ENCODE measurements around the gene LBH.
"Not testable (repeated sequence)": the region's sequence is repeated elsewhere in the genome, so short reads cannot be mapped to it uniquely, and the experiment has no call there.

The LBH gene

GRCh38 chr2:30259827-30260679, 28.7 kb downstream of the LBH start:
- no peak for DNase-seq

- no peak for DNase-seq
Observed at GRCh38 chr2:30260941-30261340, 29.6 kb downstream of the LBH start.

GRCh38 chr2:30261695-30262211, 30.4 kb downstream of the LBH start:
- no peak for DNase-seq

GRCh38 chr2:30262716-30263309, 31.5 kb downstream of the LBH start:
- DNase-seq, result no peak

GRCh38 chr2:30264274-30264673, 32.9 kb downstream of the LBH start:
- no peak for DNase-seq

GRCh38 chr2:30265052-30266015, 34.0 kb downstream of the LBH start:
- DNase-seq, result no peak

- no peak for DNase-seq
Observed at GRCh38 chr2:30266051-30266621, 34.8 kb downstream of the LBH start.

- DNase-seq, result no peak
Observed at GRCh38 chr2:30266705-30267104, 35.4 kb downstream of the LBH start.

- no peak for DNase-seq
Observed at GRCh38 chr2:30267161-30267975, 36.0 kb downstream of the LBH start.

GRCh38 chr2:30268296-30268871, 37.0 kb downstream of the LBH start:
- no peak for DNase-seq

- not testable (repeated sequence) for DNase-seq
Observed at GRCh38 chr2:30269114-30269770, 37.9 kb downstream of the LBH start.

GRCh38 chr2:30269771-30270145, 38.4 kb downstream of the LBH start:
- DNase-seq, result no peak

- DNase-seq, result no peak
Observed at GRCh38 chr2:30270166-30270565, 38.8 kb downstream of the LBH start.

- no peak for DNase-seq
Observed at GRCh38 chr2:30271301-30271700, 40.0 kb downstream of the LBH start.

GRCh38 chr2:30272286-30272685, 41.0 kb downstream of the LBH start:
- DNase-seq, result no peak

GRCh38 chr2:30272761-30273573, 41.6 kb downstream of the LBH start:
- DNase-seq, result peak; percentile 38

GRCh38 chr2:30273574-30273929, 42.2 kb downstream of the LBH start:
- DNase-seq, result no peak

GRCh38 chr2:30275256-30275655, 43.9 kb downstream of the LBH start:
- no peak for DNase-seq

- DNase-seq, result no peak
Observed at GRCh38 chr2:30276455-30276911, 45.1 kb downstream of the LBH start.

GRCh38 chr2:30277582-30277981, 46.2 kb downstream of the LBH start:
- DNase-seq, result no peak

Measured in NCI-H2227 treated with DMSO at 0.1 percent for 48 hours (cell line).